ENCODE data around the gene OR2T35.

Gene OR2T35

GRCh38 chr1:248627971-248628844, 16.9 kb downstream of the OR2T35 start:
- DNase-seq (ENCODE audit: insufficient read length, low spot score) (no peak), FAIRE-seq (no peak)

- FAIRE-seq (no peak), DNase-seq (ENCODE audit: insufficient read length, low spot score) (no peak)
Observed at GRCh38 chr1:248625971-248626370, 19.1 kb downstream of the OR2T35 start.

- DNase-seq (ENCODE audit: insufficient read length, low spot score), result no peak
- no peak for FAIRE-seq
Observed at GRCh38 chr1:248625166-248625565, 19.9 kb downstream of the OR2T35 start.

GRCh38 chr1:248622570-248623001, 22.5 kb downstream of the OR2T35 start:
- FAIRE-seq (no peak), DNase-seq (ENCODE audit: insufficient read length, low spot score) (peak; percentile 56)

GRCh38 chr1:248621770-248622169, 23.3 kb downstream of the OR2T35 start:
- no peak for FAIRE-seq
- no peak for DNase-seq (ENCODE audit: insufficient read length, low spot score)

GRCh38 chr1:248618878-248619277, 26.2 kb downstream of the OR2T35 start:
- DNase-seq (ENCODE audit: insufficient read length, low spot score), result peak; percentile 46
- no peak for FAIRE-seq

GRCh38 chr1:248618119-248618518, 27.0 kb downstream of the OR2T35 start:
- DNase-seq (ENCODE audit: insufficient read length, low spot score), result no peak
- no peak for FAIRE-seq

- FAIRE-seq, result no peak
- DNase-seq (ENCODE audit: insufficient read length, low spot score), result no peak
Observed at GRCh38 chr1:248613742-248614141, 31.3 kb downstream of the OR2T35 start.

GRCh38 chr1:248611883-248612414, 33.1 kb downstream of the OR2T35 start:
- DNase-seq (ENCODE audit: insufficient read length, low spot score) (no peak), FAIRE-seq (no peak)

GRCh38 chr1:248610301-248610700, 34.8 kb downstream of the OR2T35 start:
- no peak for FAIRE-seq

GRCh38 chr1:248599396-248599795, 45.7 kb downstream of the OR2T35 start:
- FAIRE-seq (peak; percentile 20), DNase-seq (ENCODE audit: insufficient read length, low spot score) (no peak)

More at GRCh38 chr1:248610301-248610700, 34.8 kb downstream of the OR2T35 start:
- no peak for DNase-seq (ENCODE audit: insufficient read length, low spot score)

- FAIRE-seq (no peak), DNase-seq (ENCODE audit: insufficient read length, low spot score) (no peak)
Observed at GRCh38 chr1:248597589-248597988, 47.5 kb downstream of the OR2T35 start, which contains the start of gene OR2T10. Gene OR2T10 (minus strand): TSS chr1:248597700. CDS start chr1:248593768, 3,932 bp downstream.

GRCh38 chr1:248596615-248597014, 48.5 kb downstream of the OR2T35 start:
- DNase-seq (ENCODE audit: insufficient read length, low spot score) (peak; percentile 9), FAIRE-seq (no peak)

GRCh38 chr1:248593226-248593625, 51.9 kb downstream of the OR2T35 start:
- FAIRE-seq, result no peak

GRCh38 chr1:248592655-248593054, 52.4 kb downstream of the OR2T35 start:
- no peak for FAIRE-seq
- no peak for DNase-seq (ENCODE audit: insufficient read length, low spot score)

More at GRCh38 chr1:248593226-248593625, 51.9 kb downstream of the OR2T35 start:
- DNase-seq (ENCODE audit: insufficient read length, low spot score), result no peak

GRCh38 chr1:248590055-248590454, 55.0 kb downstream of the OR2T35 start:
- DNase-seq (ENCODE audit: insufficient read length, low spot score), result no peak
- no peak for FAIRE-seq

- DNase-seq (ENCODE audit: insufficient read length, low spot score) (no peak), FAIRE-seq (no peak)
Observed at GRCh38 chr1:248589334-248589733, 55.7 kb downstream of the OR2T35 start.

Measured in HTR-8/SVneo (cell line).